HG03521 (cell line): ENCODE data around the gene BAG5.

Experiments used
- ATAC-seq: cut with Tn5 transposase; IDR thresholded peaks from one replicate; pipeline ENCODE4 v1.9.1; 2021; ENCODE audit warnings: mild to moderate bottlenecking, moderate library complexity; ENCODE audit not compliant: unreplicated experiment

BAG5 gene

GRCh38 chr14:103568952-103569351 is 6.5 kb upstream of the BAG5 start:
- no peak for ATAC-seq

- no peak for ATAC-seq
Observed at GRCh38 chr14:103563844-103564505, 1.5 kb upstream of the BAG5 start.

- ATAC-seq = no peak
Observed at GRCh38 chr14:103563226-103563620, 766 bp upstream of the BAG5 start.

GRCh38 chr14:103562179-103562428 is 353 bp downstream of the BAG5 start:
- ATAC-seq = no peak

GRCh38 chr14:103561381-103562178 is 877 bp downstream of the BAG5 start:
- peak; percentile 2 for ATAC-seq

- no peak for ATAC-seq
Observed at GRCh38 chr14:103560691-103561090, 1.8 kb downstream of the BAG5 start.

- ATAC-seq = no peak
Observed at GRCh38 chr14:103559766-103560165, 2.7 kb downstream of the BAG5 start.

- no peak for ATAC-seq
Observed at GRCh38 chr14:103558071-103558882, 4.2 kb downstream of the BAG5 start.

- no peak for ATAC-seq
Observed at GRCh38 chr14:103556946-103557758, 5.3 kb downstream of the BAG5 start.

GRCh38 chr14:103555559-103556337 is 6.7 kb downstream of the BAG5 start:
- no peak for ATAC-seq

- no peak for ATAC-seq
Observed at GRCh38 chr14:103552846-103553210, 9.6 kb downstream of the BAG5 start.

GRCh38 chr14:103552011-103552845 is 10.2 kb downstream of the BAG5 start:
- no peak for ATAC-seq

GRCh38 chr14:103551338-103551762 is 11.1 kb downstream of the BAG5 start:
- no peak for ATAC-seq

GRCh38 chr14:103550451-103551337 is 11.8 kb downstream of the BAG5 start:
- ATAC-seq = no peak

- ATAC-seq = no peak
Observed at GRCh38 chr14:103549361-103550311, 12.8 kb downstream of the BAG5 start.

- no peak for ATAC-seq
Observed at GRCh38 chr14:103548463-103549351, 13.8 kb downstream of the BAG5 start.
